Peyer's patch (tissue), 4 donors: ENCODE measurements around the gene SOX1.

Experiments used
- POLR2A ChIP-seq, 2 donors: fragments of 450-650 bp; IDR thresholded peaks; one replicate each; pipeline ENCODE4 v1.5.1; 2017; ENCODE audit warnings: antibody characterized with exemption in 2 of 2, mild to moderate bottlenecking in 2 of 2, moderate library complexity in 2 of 2
- TF ChIP-seq, protein P1 (sequence below), 6 experiments: fragments of 450-650 bp in 4 of 6; fragments of 200-600 bp in 2 of 6; sonication (generic) in 1 of 6; IDR thresholded peaks; one replicate each; pipeline ENCODE4 v1.5.1; 2017 to 2019; ENCODE audit warnings: antibody characterized with exemption in 6 of 6, mild to moderate bottlenecking in 3 of 6, moderate library complexity in 1 of 6

- TF ChIP-seq, protein P1, sequence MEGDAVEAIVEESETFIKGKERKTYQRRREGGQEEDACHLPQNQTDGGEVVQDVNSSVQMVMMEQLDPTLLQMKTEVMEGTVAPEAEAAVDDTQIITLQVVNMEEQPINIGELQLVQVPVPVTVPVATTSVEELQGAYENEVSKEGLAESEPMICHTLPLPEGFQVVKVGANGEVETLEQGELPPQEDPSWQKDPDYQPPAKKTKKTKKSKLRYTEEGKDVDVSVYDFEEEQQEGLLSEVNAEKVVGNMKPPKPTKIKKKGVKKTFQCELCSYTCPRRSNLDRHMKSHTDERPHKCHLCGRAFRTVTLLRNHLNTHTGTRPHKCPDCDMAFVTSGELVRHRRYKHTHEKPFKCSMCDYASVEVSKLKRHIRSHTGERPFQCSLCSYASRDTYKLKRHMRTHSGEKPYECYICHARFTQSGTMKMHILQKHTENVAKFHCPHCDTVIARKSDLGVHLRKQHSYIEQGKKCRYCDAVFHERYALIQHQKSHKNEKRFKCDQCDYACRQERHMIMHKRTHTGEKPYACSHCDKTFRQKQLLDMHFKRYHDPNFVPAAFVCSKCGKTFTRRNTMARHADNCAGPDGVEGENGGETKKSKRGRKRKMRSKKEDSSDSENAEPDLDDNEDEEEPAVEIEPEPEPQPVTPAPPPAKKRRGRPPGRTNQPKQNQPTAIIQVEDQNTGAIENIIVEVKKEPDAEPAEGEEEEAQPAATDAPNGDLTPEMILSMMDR (IDR thresholded peaks at IDR 0.05): no peak
- no peak for TF ChIP-seq POLR2A (IDR thresholded peaks at IDR 0.05)
These were observed 11.1 kb upstream of the SOX1 start for GRCh38 chr13:112055915-112056269.
